Left colon (tissue), 2 donors: ENCODE results near the gene CHN1. TPM values are rescaled to one million over a fixed set of nuclear protein-coding genes. Genes with fewer than 3 reads are reported as not detected.

Source experiments
- ATAC-seq: fragments of 200-7000 bp; cut with Tn5 transposase; one replicate; pipeline ENCODE4 v1.9.1; 2020; ENCODE audit warnings: mild to moderate bottlenecking, moderate library complexity
- DNase-seq, 2 donors: peaks; one replicate each; pipeline ENCODE4 v3.0.0-alpha.2; 2020
- intact Hi-C, 2 donors: fragments of 100-400 bp; cut with DNase I in 1 of 2; cut with micrococcal nuclease in 1 of 2; formaldehyde crosslinking; loops; one replicate each; pipeline versions ENCODE4 v1.11.2 to v1.14.0; 2022; cut with DNase I, micrococcal nuclease
- total RNA-seq, 2 donors: library from RNA; stranded (reverse); fragmentation: NEBNext Ultra II Directional; extraction: Animal tissue kit (Norgen Biotek cat#: 25700); gene quantifications; one replicate each; pipeline ENCODE4 v1.2.1, GENCODE V29; 2021
- donor health status: DM: no; HTN: no; CAD: no.
- donor health status: DM: yes; HTN: yes; CAD: no.

The CHN1 gene
- total RNA-seq, 2 donors from 2014 or later = 1.6 to 2.3 TPM

GRCh38 chr2:174951745-174952144 lies 53.4 kb downstream of the CHN1 start:
- DNase-seq = no peak
- ATAC-seq = no peak
- intact Hi-C loops = no loop called here

GRCh38 chr2:174949988-174950687 lies 55.0 kb downstream of the CHN1 start:
- no peak for ATAC-seq
- intact Hi-C loops = no loop called here
- DNase-seq = no peak

- intact Hi-C loops = no loop called here
- ATAC-seq = no peak
These were observed 59.5 kb downstream of the CHN1 start for GRCh38 chr2:174945601-174946260.

GRCh38 chr2:174939046-174939445 lies 66.1 kb downstream of the CHN1 start:
- DNase-seq (no peak), ATAC-seq (no peak)
- intact Hi-C loops = no loop called here

More at GRCh38 chr2:174945601-174946260, 59.5 kb downstream of the CHN1 start:
- no peak for DNase-seq

- DNase-seq (no peak), ATAC-seq (no peak)
- intact Hi-C loops = no loop called here
These were observed 73.5 kb downstream of the CHN1 start for GRCh38 chr2:174931724-174932123.

- DNase-seq = no peak
- intact Hi-C loops = no loop called here
- ATAC-seq = no peak
These were observed 75.4 kb downstream of the CHN1 start for GRCh38 chr2:174929786-174930185.

- DNase-seq = no peak
- intact Hi-C loops = no loop called here
- no peak for ATAC-seq
These were observed 80.0 kb downstream of the CHN1 start for GRCh38 chr2:174925046-174925784.

- intact Hi-C loops = no loop called here
- ATAC-seq = no peak
These were observed 81.0 kb downstream of the CHN1 start for GRCh38 chr2:174924061-174924693.

GRCh38 chr2:174919947-174920595 lies 85.1 kb downstream of the CHN1 start:
- ATAC-seq = no peak

More at GRCh38 chr2:174924061-174924693, 81.0 kb downstream of the CHN1 start:
- DNase-seq = no peak

GRCh38 chr2:174918886-174919526 lies 86.2 kb downstream of the CHN1 start:
- no peak for DNase-seq
- intact Hi-C loops = no loop called here
- no peak for ATAC-seq

More at GRCh38 chr2:174919947-174920595, 85.1 kb downstream of the CHN1 start:
- no peak for DNase-seq
- intact Hi-C loops = no loop called here

- intact Hi-C loops = no loop called here
- no peak for ATAC-seq
- no peak for DNase-seq
These were observed 88.8 kb downstream of the CHN1 start for GRCh38 chr2:174916270-174916930.

- intact Hi-C loops = no loop called here
- DNase-seq (no peak), ATAC-seq (no peak)
These were observed 90.1 kb downstream of the CHN1 start for GRCh38 chr2:174914853-174915760.

- no peak for DNase-seq
- intact Hi-C loops = no loop called here
- no peak for ATAC-seq
These were observed 96.9 kb downstream of the CHN1 start for GRCh38 chr2:174908284-174908683.

GRCh38 chr2:174903264-174903556 lies 102.0 kb downstream of the CHN1 start:
- intact Hi-C loops = no loop called here
- ATAC-seq (no peak), DNase-seq (no peak)

GRCh38 chr2:174902506-174903263 lies 102.5 kb downstream of the CHN1 start:
- no peak for ATAC-seq
- intact Hi-C loops = no loop called here
- no peak for DNase-seq

GRCh38 chr2:174901075-174901474 lies 104.1 kb downstream of the CHN1 start:
- intact Hi-C loops = no loop called here
- DNase-seq (no peak), ATAC-seq (no peak)

- DNase-seq (no peak), ATAC-seq (no peak)
- intact Hi-C loops = no loop called here
These were observed 107.9 kb downstream of the CHN1 start for GRCh38 chr2:174897286-174897685.
